Osteoblast (primary cell): ENCODE results near the gene TC2N. TPM values are rescaled to one million over a fixed set of nuclear protein-coding genes. Genes with fewer than 3 reads are reported as not detected.

Experiments
- DNase-seq: peaks from one replicate; pipeline ENCODE4 v3.0.0; 2011; ENCODE audit warnings: low spot score, mixed read lengths; ENCODE audit not compliant: insufficient read length; ENCODE audit errors: missing footprints
- H2AFZ ChIP-seq: 2 replicates; pipeline ENCODE4 v1.6.0; 2011; ENCODE audit warnings: mild to moderate bottlenecking, low read length
- H3K27ac ChIP-seq: 2 replicates; pipeline ENCODE4 v1.5.1; 2011; ENCODE audit warnings: mild to moderate bottlenecking, low read depth, low read length, moderate library complexity
- H3K27me3 ChIP-seq: 2 replicates; pipeline ENCODE4 v1.6.0; 2012; ENCODE audit warnings: mild to moderate bottlenecking, control low read depth, inconsistent platforms, low read length, moderate library complexity; ENCODE audit not compliant: insufficient read depth
- H3K36me3 ChIP-seq: 2 replicates; pipeline ENCODE4 v1.5.1; 2011; ENCODE audit warnings: mild to moderate bottlenecking, low read length, control low read depth, moderate library complexity; ENCODE audit not compliant: insufficient read depth
- H3K4me1 ChIP-seq: 2 replicates; pipeline ENCODE4 v1.5.1; 2011; ENCODE audit warnings: mild to moderate bottlenecking, low read length, control low read depth, moderate library complexity; ENCODE audit not compliant: insufficient read depth
- H3K4me2 ChIP-seq: 2 replicates; pipeline ENCODE4 v1.6.0; 2011; ENCODE audit warnings: mild to moderate bottlenecking, low read length; ENCODE audit not compliant: insufficient read depth
- H3K4me3 ChIP-seq: fragments of 200-600 bp; sonication (generic); 3 replicates; pipeline ENCODE4 v1.5.1; 2012; ENCODE audit warnings: mild to moderate bottlenecking, low read length, inconsistent platforms; ENCODE audit not compliant: insufficient read depth
- H3K79me2 ChIP-seq: 2 replicates; pipeline ENCODE4 v1.6.0; 2012; ENCODE audit warnings: mild to moderate bottlenecking, low read length, control low read depth, inconsistent platforms; ENCODE audit not compliant: insufficient read depth
- H3K9me3 ChIP-seq: 2 replicates; pipeline ENCODE4 v1.5.1; 2011; ENCODE audit warnings: low read depth, low read length, control low read depth
- H4K20me1 ChIP-seq: 2 replicates; pipeline ENCODE4 v1.6.0; 2012; ENCODE audit warnings: mild to moderate bottlenecking, low read length, control low read depth; ENCODE audit not compliant: insufficient read depth
- total RNA-seq: library from RNA; depleted of rRNA; stranded (reverse); fragments of >200 nt; gene quantifications from 2 replicates; pipeline ENCODE4 v1.2.3, GENCODE V29; 2012
- TF ChIP-seq, protein P1 (sequence below): IDR thresholded peaks from 2 replicates; pipeline ENCODE4 v1.5.1; 2011; ENCODE audit warnings: mild to moderate bottlenecking, low read depth, low read length, moderate library complexity; ENCODE audit errors: extremely low read depth

TC2N gene
- total RNA-seq, 1 donor, result under 0.01 TPM

DNA sequence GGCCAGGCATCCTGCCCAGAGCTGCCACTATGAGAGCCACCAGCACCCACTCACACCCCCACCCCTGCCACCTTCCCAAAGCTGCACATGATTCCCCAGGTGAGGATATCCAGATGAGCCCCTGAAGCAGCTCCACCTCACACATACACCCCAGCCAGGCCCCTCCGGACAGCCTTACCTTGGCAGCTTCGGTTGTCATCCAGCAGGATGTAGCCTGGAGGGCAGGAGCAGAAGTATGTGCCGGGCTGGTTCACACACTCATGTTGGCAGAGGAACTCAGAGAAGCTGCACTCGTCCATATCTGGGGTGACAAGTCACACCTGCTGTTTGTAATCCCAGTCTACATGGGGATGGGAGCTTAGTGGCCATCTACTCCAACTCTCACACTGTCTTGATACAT lies 15.4 kb upstream of the TC2N start:
- DNase-seq, result no peak
- Histone ChIP-seq H3K79me2 (no peaks in the 10 kb centered on the region), H3K4me3 (no peak overlapping the region), H3K27ac (no peak overlapping the region), H3K4me2 (no peak overlapping the region), H3K27me3 (no peaks in the 10 kb centered on the region), H3K4me1 (no peaks in the 10 kb centered on the region), H2AFZ (no peak overlapping the region), H4K20me1 (no peaks in the 10 kb centered on the region), H3K9me3 (no peaks in the 10 kb centered on the region), H3K36me3 (no peaks in the 10 kb centered on the region)
- TF ChIP-seq, protein P1, sequence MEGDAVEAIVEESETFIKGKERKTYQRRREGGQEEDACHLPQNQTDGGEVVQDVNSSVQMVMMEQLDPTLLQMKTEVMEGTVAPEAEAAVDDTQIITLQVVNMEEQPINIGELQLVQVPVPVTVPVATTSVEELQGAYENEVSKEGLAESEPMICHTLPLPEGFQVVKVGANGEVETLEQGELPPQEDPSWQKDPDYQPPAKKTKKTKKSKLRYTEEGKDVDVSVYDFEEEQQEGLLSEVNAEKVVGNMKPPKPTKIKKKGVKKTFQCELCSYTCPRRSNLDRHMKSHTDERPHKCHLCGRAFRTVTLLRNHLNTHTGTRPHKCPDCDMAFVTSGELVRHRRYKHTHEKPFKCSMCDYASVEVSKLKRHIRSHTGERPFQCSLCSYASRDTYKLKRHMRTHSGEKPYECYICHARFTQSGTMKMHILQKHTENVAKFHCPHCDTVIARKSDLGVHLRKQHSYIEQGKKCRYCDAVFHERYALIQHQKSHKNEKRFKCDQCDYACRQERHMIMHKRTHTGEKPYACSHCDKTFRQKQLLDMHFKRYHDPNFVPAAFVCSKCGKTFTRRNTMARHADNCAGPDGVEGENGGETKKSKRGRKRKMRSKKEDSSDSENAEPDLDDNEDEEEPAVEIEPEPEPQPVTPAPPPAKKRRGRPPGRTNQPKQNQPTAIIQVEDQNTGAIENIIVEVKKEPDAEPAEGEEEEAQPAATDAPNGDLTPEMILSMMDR, result no peak

DNA sequence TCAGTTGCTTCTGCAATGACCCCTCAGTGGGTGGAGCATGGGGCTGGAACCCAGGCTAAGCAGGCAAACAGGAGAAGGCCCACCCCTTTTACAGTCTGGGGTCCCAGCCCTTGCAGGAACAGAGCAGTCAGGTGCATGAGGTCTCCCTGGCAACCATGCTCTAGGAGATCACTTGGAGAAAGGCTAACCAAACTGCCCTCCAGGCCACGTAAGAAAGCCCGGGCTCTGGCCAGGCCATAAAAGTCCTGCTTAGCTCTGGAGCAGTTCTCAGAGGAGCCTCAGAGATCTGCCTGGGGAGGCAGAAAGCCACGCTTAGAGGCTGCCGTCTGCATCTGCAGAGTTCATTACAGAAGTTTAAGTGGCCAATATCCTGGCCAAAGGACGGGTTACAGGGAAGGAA lies 15.0 kb upstream of the TC2N start:
- Histone ChIP-seq H3K27ac (no peak overlapping the region), H3K4me3 (no peak overlapping the region), H3K27me3 (no peaks in the 10 kb centered on the region), H3K4me2 (no peak overlapping the region), H3K4me1 (no peaks in the 10 kb centered on the region), H4K20me1 (no peaks in the 10 kb centered on the region), H2AFZ (no peak overlapping the region), H3K79me2 (no peaks in the 10 kb centered on the region), H3K9me3 (no peaks in the 10 kb centered on the region), H3K36me3 (no peaks in the 10 kb centered on the region)
- DNase-seq, result no peak
- TF ChIP-seq, protein P1, result no peak

GRCh38 chr14:91879196-91879595 lies 11.9 kb upstream of the TC2N start:
- H3K4me2 ChIP-seq, result no peak overlapping the region
- TF ChIP-seq, protein P1, result no peak
- H3K9me3 ChIP-seq, result no peaks in the 10 kb centered on the region
- H3K79me2 ChIP-seq, result no peaks in the 10 kb centered on the region
- H4K20me1 ChIP-seq, result no peaks in the 10 kb centered on the region
- H3K4me1 ChIP-seq, result no peaks in the 10 kb centered on the region
- DNase-seq, result no peak
- no peak overlapping the region for H3K4me3 ChIP-seq
- no peak overlapping the region for H2AFZ ChIP-seq
- H3K27ac ChIP-seq, result no peak overlapping the region
- H3K27me3 ChIP-seq, result no peaks in the 10 kb centered on the region
- H3K36me3 ChIP-seq, result no peaks in the 10 kb centered on the region

DNA sequence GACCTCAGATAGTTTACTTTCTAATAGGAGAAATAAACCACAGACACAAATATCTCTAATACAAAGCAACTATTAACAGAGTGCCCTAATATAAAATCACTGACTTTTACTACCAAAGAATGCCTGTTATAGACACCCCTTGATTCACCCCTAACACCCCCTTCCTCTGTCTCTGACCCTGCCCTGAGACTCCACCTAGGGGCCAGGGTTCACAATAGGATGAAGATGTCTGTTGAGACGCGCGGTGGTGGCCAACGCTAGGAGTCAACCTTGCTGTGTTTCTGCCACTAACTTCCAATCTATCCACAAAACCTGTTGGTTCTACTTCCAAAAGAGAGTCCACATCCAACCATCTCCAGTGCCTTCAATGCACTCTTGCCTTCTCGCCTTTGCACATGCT lies 10.9 kb upstream of the TC2N start:
- no peaks in the 10 kb centered on the region for H3K9me3 ChIP-seq
- no peaks in the 10 kb centered on the region for H3K36me3 ChIP-seq
- no peak overlapping the region for H3K4me3 ChIP-seq
- TF ChIP-seq, protein P1, result no peak
- H3K79me2 ChIP-seq, result no peaks in the 10 kb centered on the region
- H3K27me3 ChIP-seq, result no peaks in the 10 kb centered on the region
- H2AFZ ChIP-seq, result no peak overlapping the region
- H3K4me1 ChIP-seq, result no peaks in the 10 kb centered on the region
- DNase-seq, result no peak
- H3K27ac ChIP-seq, result no peak overlapping the region
- H3K4me2 ChIP-seq, result no peak overlapping the region
- H4K20me1 ChIP-seq, result no peaks in the 10 kb centered on the region
